CD4-positive, alpha-beta T cell treated with Interleukin-4 for 1 hour (primary cell): Measurements from ENCODE around the gene ZNF662.

Experiments
- DNase-seq, 2 donors: peaks; one replicate each; pipeline ENCODE4 v3.0.0-alpha.2; 2020 to 2022

Gene ZNF662

DNA sequence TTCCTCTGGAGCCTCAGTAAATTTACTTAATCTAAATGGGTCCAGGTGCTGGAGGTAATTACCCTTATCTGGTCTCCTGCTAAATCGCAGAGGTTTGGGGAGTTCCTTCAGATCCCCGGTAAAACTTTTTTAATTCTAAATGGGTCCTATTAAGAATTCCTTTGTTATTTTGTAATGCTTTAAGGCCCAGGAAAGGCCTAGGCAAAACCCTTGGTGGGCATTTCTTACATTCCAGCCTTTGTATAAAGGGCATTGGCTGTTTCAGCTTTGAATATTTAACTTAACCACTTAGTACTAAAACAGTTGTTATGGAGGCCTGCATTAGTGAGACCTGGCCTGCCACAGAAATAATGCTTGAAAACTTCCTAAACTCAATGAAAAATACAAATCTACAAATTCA, 14.9 kb upstream of the ZNF662 start:
- DNase-seq, result no peak

GRCh38 chr3:42892169-42892568, 13.8 kb upstream of the ZNF662 start:
- no peak for DNase-seq

DNA sequence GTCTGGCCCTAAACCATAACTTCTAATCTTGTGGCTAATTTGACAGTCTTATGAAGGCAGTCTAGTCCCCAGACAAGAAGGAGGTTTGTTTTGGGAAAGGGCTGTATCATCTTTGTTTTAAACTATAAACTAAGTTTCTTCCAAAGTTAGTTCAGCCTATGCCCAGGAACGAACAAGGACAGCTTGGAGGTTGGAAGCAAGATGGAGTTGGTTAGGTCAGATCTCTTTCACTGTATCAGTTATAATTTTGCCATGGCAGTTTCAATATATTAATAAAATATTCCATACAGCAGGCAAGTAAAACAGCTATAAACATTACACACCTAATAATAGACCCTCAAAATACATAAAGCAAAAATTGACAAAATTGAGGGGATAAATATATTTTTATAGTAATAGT, 13.1 kb upstream of the ZNF662 start:
- no peak for DNase-seq

DNA sequence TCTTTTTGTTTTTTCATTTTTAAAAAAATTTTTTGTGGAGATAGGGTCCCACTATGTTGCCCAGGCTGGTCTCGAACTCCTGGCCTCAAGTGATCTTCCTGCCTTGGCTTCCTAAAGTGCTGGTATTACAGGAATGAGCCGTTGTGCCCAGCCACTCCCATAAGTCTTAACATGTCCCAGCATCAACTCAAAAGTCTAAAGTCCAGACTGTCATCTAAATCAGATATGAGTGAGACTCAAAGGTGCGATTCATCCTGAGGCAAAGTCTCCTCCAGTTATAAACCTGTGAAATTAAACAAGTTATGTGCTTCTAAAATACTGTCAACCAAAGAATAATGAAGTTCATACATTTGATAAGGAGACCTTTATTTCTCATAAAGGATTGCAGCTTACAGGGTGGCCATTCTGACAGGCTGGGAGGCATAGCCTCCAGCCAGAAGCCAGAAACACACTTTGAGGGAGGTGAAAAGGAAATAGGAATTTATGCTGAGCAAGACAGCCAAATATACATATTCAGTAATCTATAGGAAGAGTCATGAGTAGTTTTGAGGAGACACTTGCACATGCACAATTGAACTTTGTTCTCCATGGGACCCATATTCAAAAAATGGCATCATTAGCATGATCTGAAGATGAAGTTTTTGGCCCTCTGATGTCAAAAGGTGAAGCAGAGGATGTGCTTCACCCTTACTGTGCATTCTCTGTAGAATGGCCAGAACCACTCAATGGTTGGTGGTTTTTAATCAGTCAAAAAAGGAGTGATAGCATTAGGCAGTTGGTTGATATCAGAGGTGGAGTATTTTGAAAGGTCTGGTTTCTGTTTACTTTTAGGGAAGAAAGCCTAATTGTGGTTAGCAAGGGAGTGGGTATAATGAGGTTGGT, 11.0 kb upstream of the ZNF662 start:
- DNase-seq, result no peak

- DNase-seq, result no peak
These were observed 10.4 kb upstream of the ZNF662 start for GRCh38 chr3:42895580-42895868.

GRCh38 chr3:42898896-42899675, 6.9 kb upstream of the ZNF662 start:
- no peak for DNase-seq

GRCh38 chr3:42900226-42901072, 5.5 kb upstream of the ZNF662 start:
- no peak for DNase-seq

GRCh38 chr3:42901073-42901415, 4.9 kb upstream of the ZNF662 start:
- DNase-seq, result no peak

DNA sequence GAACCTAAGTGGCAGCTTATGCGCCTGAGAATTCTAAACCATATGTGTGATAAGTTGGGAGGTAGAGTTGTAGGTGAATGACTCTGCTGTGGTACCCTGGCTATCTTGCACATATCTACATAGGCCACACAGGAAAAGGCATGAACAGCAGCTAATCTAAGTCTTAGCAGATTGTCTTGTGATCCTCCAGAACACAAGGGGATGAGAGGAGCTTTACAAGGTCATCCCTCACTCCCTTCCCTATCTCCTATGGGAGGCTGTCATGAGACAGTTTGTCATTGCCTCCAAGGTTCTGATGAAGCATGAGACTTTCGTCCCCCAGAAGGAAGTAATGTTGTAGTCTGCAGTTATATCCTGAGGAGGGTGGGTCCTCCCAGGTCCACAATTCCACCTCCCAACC, 3.7 kb upstream of the ZNF662 start:
- DNase-seq, result no peak

- DNase-seq, result no peak
These were observed 1.9 kb upstream of the ZNF662 start for GRCh38 chr3:42904076-42904475.

DNA sequence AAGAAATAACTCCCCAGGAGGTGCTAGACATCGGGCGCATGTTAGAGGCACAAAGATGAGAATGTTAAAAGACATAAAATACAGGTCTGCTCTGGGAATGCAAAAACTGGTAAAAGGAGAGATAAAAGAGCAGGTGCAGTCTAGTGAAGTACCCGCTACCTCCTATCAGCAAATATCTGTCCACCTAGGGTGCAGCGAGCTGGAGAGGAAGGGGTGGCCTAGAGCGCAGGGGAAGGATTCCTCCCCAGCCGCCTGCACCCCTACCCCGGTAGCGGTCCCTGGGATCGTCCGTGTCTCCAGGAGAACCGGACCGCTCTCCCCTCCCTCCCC, 237 bp upstream of the ZNF662 start:
- DNase-seq, result no peak

- DNase-seq, result no peak
These were observed 874 bp downstream of the ZNF662 start for GRCh38 chr3:42906848-42907183.

DNA sequence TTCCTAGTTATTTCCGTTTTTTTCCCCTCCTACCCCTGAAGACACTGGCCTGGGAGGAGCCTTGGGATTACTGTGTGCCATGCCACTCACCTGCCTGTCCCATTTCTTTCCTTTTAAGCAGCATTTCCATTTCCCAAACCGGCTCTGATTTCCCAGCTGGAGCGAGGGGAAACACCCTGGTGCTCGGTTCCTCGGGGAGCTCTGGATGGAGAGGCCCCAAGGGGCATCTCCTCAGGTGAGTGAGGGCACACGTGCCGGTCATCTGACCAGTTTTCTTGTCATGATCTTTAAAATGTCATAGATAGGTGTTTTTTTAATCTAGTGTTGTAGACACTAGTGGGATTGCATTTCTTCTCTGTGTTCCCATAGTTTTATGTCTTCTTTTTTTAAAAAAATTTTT, 2.7 kb downstream of the ZNF662 start:
- DNase-seq, result no peak

DNA sequence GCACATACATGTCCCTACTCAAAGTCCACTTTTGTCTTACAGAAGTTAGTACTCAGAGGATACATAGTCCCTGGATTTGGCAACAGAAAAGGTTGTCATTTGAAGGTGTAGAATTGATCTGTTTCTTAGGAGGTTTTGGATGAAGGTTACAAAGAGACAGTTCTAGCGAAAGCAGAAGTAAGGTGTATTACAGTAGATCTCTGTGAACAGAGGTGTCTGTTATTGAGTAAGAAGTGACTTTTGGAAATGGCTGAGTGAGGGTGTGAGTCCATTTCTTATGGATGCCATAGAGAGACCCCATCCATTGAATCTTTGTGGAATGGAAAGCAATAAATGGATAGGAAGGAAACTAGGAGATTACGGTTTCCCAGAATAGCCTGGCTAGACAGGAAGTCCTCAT, 5.6 kb downstream of the ZNF662 start:
- DNase-seq, result no peak

DNA sequence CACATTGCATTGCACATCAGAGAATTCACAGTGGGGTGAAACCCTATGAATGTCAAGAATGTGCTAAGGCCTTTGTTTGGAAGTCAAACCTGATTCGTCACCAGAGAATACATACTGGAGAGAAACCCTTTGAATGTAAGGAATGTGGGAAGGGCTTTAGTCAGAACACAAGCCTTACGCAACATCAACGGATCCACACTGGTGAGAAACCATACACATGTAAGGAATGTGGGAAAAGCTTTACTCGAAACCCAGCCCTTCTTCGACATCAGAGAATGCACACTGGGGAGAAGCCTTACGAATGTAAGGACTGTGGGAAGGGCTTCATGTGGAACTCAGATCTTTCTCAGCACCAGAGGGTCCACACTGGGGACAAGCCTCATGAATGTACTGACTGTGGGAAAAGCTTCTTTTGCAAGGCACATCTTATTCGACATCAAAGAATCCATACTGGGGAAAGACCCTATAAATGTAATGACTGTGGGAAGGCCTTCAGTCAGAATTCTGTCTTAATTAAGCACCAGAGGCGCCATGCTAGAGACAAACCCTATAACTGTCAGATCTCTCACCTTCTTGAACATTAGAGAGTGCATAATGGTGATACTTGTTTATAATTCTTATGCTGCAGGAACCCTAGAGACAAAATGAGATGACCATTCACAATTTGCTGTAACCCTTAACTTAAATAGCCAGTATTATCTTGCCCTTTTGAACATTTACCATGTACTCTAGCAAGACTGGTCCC, 9.0 kb downstream of the ZNF662 start:
- no peak for DNase-seq

DNA sequence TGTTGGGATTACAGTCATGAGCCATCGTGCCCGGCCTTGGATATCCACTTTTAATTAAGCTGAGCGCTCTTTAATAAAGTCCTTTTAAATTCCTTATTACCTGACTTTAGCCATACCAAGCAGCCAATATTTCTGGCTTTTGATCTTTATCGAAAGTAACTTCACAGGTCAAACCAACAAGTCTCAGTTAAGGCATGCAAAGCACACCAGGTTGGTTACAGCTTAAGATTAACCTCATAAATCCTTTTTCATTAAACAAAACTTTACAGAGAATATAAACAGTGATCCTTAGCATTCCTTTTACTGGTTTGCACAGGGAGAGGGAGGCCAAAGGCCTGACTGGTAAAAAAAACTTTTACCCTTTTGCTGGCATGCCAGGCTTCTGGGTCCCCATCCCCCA, 17.7 kb downstream of the ZNF662 start:
- DNase-seq, result no peak

- no peak for DNase-seq
These were observed 20.4 kb downstream of the ZNF662 start for GRCh38 chr3:42926310-42926709.

DNA sequence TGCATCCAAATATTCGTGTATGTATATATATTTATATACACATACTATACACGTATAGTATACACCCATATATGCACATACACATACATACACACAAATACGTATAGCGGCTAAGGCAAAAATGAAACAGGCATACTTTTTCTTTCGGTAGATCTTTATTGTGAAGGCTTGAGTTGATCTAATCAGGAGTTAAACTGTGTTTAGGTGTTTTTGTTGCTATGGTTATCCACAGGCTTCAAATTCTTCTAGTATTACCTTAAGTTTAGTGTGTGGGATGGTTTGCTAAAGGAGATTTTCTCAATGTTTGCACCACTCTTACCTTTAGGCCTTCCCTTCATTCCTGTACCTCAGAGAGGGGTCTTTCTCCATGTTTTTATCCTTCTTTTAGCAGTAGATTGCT, 28.2 kb downstream of the ZNF662 start:
- no peak for DNase-seq

GRCh38 chr3:42934910-42935309, 29.0 kb downstream of the ZNF662 start:
- DNase-seq, result no peak

DNA sequence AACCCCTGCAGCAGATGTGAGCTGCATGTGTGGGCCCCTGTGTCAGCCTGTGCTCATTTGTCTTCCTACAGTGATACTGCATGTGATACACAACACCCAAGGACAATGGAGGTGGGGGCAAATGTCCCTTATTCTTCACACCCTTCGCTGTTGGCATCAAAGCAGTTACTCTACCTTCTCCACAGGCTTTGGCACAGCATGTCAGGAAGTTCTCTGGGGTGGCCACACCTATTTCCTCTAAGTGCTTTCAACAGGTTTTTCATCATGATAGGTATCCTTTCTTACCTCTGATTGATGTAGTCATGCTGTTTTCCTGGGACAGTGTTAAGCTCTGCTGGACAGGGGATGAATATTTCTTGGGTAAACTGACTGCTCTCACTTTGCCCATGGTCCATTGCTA, 29.5 kb downstream of the ZNF662 start:
- DNase-seq, result peak in 1 of 2 donors; percentile 18

GRCh38 chr3:42936157-42936981, 30.4 kb downstream of the ZNF662 start:
- DNase-seq, result no peak

DNA sequence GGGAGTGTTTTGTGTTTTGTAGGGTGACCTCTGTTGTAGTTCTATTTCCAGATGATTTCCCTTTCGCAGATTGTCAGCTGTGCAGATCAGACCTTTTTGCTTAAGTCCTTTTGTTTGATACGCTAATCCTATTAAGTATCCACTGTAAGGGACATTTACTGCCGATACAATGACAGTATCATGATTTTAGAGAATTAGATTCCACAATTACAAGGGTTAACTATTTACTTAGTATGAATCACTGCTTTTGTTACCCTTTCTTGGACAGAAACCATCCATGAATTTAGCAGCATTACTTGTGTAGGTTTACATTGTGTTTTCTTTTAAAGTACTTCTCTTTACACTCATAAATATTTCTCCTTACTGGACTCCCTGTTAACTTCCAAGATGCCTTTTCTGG, 31.4 kb downstream of the ZNF662 start:
- DNase-seq, result no peak
